Lung (tissue), 12 donors: ENCODE results near the gene LOXL4. TPM values are rescaled to one million over a fixed set of nuclear protein-coding genes. Genes with fewer than 3 reads are reported as not detected.

Source experiments
- ATAC-seq: fragments of 200-7000 bp; cut with Tn5 transposase; one replicate; pipeline ENCODE4 v1.9.1; 2020; ENCODE audit warnings: moderate number of reproducible peaks; ENCODE audit not compliant: insufficient read depth, low FRiP score
- DNase-seq, 3 donors: peaks; one replicate each; pipeline ENCODE4 v3.0.0-alpha.2; 2013 to 2017
- H3K27ac ChIP-seq, 2 donors: one replicate each; pipeline ENCODE4 v1.5.1; 2013; ENCODE audit warnings: mild to moderate bottlenecking in 2 of 2, moderate library complexity in 2 of 2, control low read depth in 1 of 2, inconsistent platforms in 1 of 2, low read depth in 1 of 2, low read length in 1 of 2
- H3K27me3 ChIP-seq, 3 donors: one replicate each; pipeline ENCODE4 v1.5.1; 2013; ENCODE audit warnings: low read length in 2 of 3; ENCODE audit not compliant: control insufficient read depth in 3 of 3, insufficient read depth in 3 of 3
- H3K36me3 ChIP-seq, 4 donors: one replicate each; pipeline ENCODE4 v1.5.1; 2013; ENCODE audit warnings: low read length in 4 of 4, mild to moderate bottlenecking in 1 of 4, moderate library complexity in 1 of 4; ENCODE audit not compliant: control insufficient read depth in 4 of 4, insufficient read depth in 4 of 4
- H3K4me1 ChIP-seq, 5 donors: one replicate each; pipeline ENCODE4 v1.5.1; 2013; ENCODE audit warnings: low read length in 5 of 5, mild to moderate bottlenecking in 2 of 5, moderate library complexity in 1 of 5; ENCODE audit not compliant: control insufficient read depth in 5 of 5, insufficient read depth in 5 of 5
- H3K4me3 ChIP-seq: one replicate; pipeline ENCODE4 v1.5.1; 2013; ENCODE audit warnings: mild to moderate bottlenecking, control low read depth, moderate library complexity
- H3K9ac ChIP-seq, 2 donors: one replicate each; pipeline ENCODE4 v1.5.1; 2013; ENCODE audit warnings: low read length in 2 of 2, control low read depth in 1 of 2; ENCODE audit not compliant: insufficient read depth in 1 of 2
- H3K9me3 ChIP-seq, 4 donors: one replicate each; pipeline ENCODE4 v1.5.1; 2013; ENCODE audit warnings: low read length in 3 of 4, mild to moderate bottlenecking in 1 of 4, moderate library complexity in 1 of 4; ENCODE audit not compliant: control insufficient read depth in 4 of 4, insufficient read depth in 3 of 4
- WGBS, 2 donors: extraction: QIAGEN DNeasy Blood & Tissue Kit; methylation state at CpG; one replicate each; pipeline ENCODE4 v1.1.7; 2013; 5-methylcytosine and 5-hydroxymethylcytosine counted together
- polyA plus RNA-seq, 2 donors: library from polyadenylated mRNA; stranded (reverse); fragments of 200-250 nt; gene quantifications; one replicate each; pipeline ENCODE4 v1.2.1, GENCODE V29; 2013
- total RNA-seq, 2 donors: library from RNA; depleted of rRNA in 1 of 2; stranded (reverse); fragments of >200 nt in 1 of 2; gene quantifications; one replicate each; pipeline ENCODE4 v1.2.1, GENCODE V29; 2014 to 2021
- TF ChIP-seq, protein P1 (sequence below): IDR thresholded peaks from 2 replicates; pipeline ENCODE4 v1.5.1; 2012; ENCODE audit warnings: mild to moderate bottlenecking; ENCODE audit errors: control extremely low read depth, extremely low read depth
- donor health status: control.
- donor health status: control.
- donor health status: Bipolar disorder and iron deficiency.
- donor health status: healthy.
- donor health status: DM: yes; HTN: yes; CAD: no.

LOXL4 gene
- total and polyA plus RNA-seq, 4 donors = 1.6 to 3.3 (median 2.6) TPM

DNA sequence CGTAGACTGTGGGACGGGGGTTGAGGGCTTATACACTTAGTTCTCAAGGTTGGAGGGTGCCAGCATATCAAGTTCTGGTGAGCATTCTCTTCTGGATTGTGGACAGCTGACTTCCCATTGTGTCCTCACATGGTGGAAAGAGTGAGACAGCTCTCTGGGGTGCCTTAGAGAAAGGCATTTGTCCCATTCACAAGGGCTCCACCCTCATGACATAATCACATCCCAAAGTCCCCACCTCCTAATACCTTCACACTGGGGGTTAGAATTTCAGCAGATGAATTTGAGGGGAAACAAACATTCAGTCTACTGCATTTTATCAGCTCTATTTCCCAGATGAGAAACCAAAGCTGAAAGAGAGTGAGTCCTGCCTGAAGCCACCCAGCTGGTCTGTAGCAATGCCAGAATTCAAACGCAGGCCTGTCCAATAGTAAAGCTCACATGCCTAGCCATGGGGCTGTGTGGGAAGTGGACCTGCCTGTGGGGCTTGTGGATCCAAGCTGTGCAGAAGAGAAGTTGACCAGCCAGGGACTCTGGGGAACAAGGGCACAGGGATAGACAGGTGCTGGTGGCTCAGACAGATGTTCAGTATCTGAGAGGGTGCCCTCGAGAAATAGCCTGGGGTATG lies 34.9 kb upstream of the LOXL4 start:
- no peak overlapping the region for H3K9ac ChIP-seq
- H3K36me3 ChIP-seq = no peaks in the 10 kb centered on the region
- peak; percentile 59 to 79 (median 64) for DNase-seq
- ATAC-seq = no peak
- H3K4me1 ChIP-seq = peaks cover 0 to 12% (median 0%) of the 10 kb centered on the region in 5 donors
- TF ChIP-seq, protein P1, sequence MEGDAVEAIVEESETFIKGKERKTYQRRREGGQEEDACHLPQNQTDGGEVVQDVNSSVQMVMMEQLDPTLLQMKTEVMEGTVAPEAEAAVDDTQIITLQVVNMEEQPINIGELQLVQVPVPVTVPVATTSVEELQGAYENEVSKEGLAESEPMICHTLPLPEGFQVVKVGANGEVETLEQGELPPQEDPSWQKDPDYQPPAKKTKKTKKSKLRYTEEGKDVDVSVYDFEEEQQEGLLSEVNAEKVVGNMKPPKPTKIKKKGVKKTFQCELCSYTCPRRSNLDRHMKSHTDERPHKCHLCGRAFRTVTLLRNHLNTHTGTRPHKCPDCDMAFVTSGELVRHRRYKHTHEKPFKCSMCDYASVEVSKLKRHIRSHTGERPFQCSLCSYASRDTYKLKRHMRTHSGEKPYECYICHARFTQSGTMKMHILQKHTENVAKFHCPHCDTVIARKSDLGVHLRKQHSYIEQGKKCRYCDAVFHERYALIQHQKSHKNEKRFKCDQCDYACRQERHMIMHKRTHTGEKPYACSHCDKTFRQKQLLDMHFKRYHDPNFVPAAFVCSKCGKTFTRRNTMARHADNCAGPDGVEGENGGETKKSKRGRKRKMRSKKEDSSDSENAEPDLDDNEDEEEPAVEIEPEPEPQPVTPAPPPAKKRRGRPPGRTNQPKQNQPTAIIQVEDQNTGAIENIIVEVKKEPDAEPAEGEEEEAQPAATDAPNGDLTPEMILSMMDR = no peak
- H3K27ac ChIP-seq = no peak overlapping the region
- no peaks in the 10 kb centered on the region for H3K9me3 ChIP-seq
- H3K27me3 ChIP-seq = peaks cover 0 to 6% (median 0%) of the 10 kb centered on the region in 3 donors
- 80 to 82% methylated on average over 4 of the region's 4 CpGs for WGBS, 2 donors
- H3K4me3 ChIP-seq = no peak overlapping the region

DNA sequence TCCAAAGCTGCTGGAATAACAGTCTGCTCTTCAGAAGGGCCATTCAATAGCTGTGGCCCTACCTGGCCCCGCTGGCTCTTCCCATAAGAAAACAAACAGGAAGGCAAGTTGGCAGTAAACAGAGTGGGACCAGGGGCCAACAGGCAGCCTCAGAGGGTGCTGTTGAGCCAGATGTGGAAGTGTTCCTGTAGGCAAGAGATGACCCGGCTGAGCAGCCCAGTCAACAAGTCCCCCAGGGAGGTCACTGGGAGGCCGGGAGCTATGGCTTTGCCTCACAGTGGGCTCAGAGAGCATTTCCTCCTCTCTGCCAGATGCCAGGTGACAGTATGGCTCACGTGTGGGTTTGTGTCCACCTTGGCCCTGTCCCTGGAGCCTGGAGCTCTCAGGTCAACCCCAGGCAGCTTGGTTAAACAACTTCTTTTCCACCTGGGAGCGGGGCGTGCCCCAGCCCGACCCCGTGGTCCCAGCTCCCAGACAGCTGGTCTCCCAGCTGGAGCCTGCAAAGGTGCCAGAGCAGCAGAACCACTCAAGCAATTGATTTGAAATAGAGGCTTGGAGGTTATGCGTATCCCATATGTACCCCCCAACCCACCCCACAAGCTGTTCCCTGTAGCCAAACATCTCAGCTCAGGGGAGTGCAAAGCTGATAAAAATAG lies 33.8 kb upstream of the LOXL4 start:
- H3K9me3 ChIP-seq = no peaks in the 10 kb centered on the region
- ATAC-seq = no peak
- DNase-seq = no peak
- H3K4me1 ChIP-seq = peaks cover 0 to 12% (median 0%) of the 10 kb centered on the region in 5 donors
- H3K36me3 ChIP-seq = no peaks in the 10 kb centered on the region
- H3K9ac ChIP-seq = no peak overlapping the region
- TF ChIP-seq, protein P1 = no peak
- H3K27me3 ChIP-seq = peaks cover 0 to 6% (median 0%) of the 10 kb centered on the region in 3 donors
- H3K4me3 ChIP-seq = no peak overlapping the region
- no peak overlapping the region for H3K27ac ChIP-seq
- 65 to 78% methylated on average over 9 of the region's 9 CpGs for WGBS, 2 donors

DNA sequence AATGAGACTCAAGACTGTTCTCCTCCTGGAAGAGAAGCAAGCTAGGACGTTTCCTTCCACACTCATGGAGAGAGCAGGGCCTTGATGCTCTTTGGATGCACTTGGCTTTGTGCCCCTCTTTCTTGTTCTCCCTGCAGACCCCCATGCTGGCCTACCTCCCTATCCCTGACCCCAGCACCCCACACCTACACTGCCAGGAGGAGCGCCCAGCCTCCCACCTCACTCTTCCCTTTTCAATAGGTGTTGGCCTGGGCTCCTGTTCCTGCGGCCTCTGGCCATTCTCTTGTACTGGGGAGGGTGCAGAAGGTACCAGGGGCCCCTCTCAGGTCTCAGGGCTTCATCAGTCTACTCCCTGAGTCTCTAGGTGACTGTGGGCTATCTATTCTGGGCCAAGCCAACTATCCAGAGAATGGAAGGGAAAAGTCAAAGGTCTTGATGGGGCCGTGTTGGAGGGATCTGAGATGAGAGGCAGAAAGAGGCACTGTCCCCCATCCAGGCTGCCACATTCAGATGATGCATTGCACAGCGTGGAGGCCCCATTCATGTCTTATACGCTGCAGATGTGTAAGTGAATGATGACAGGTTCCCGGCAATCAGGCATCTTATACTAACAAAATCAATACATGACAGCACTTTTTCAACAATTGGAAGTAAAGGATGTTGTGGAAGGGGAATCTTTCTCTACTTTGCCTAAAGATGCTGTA lies 32.7 kb upstream of the LOXL4 start:
- no peak for DNase-seq
- H3K36me3 ChIP-seq = no peaks in the 10 kb centered on the region
- no peak overlapping the region for H3K27ac ChIP-seq
- 92 to 93% methylated on average over 7 of the region's 7 CpGs for WGBS, 2 donors
- H3K4me1 ChIP-seq = peaks cover 0 to 12% (median 0%) of the 10 kb centered on the region in 5 donors
- H3K4me3 ChIP-seq = no peak overlapping the region
- TF ChIP-seq, protein P1 = no peak
- no peaks in the 10 kb centered on the region for H3K9me3 ChIP-seq
- no peak overlapping the region for H3K9ac ChIP-seq
- H3K27me3 ChIP-seq = peaks cover 0 to 6% (median 0%) of the 10 kb centered on the region in 3 donors
- no peak for ATAC-seq
